Lung (tissue), 12 donors: ENCODE measurements around the gene PCBP3. TPM values are rescaled to one million over a fixed set of nuclear protein-coding genes. Genes with fewer than 3 reads are reported as not detected.

ENCODE experiments used
- ATAC-seq: fragments of 200-7000 bp; cut with Tn5 transposase; one replicate; pipeline ENCODE4 v1.9.1; 2020; ENCODE audit warnings: moderate number of reproducible peaks; ENCODE audit not compliant: insufficient read depth, low FRiP score
- DNase-seq, 3 donors: peaks; one replicate each; pipeline ENCODE4 v3.0.0-alpha.2; 2013 to 2017
- H3K27ac ChIP-seq, 2 donors: one replicate each; pipeline ENCODE4 v1.5.1; 2013; ENCODE audit warnings: mild to moderate bottlenecking in 2 of 2, moderate library complexity in 2 of 2, control low read depth in 1 of 2, inconsistent platforms in 1 of 2, low read depth in 1 of 2, low read length in 1 of 2
- H3K27me3 ChIP-seq, 3 donors: one replicate each; pipeline ENCODE4 v1.5.1; 2013; ENCODE audit warnings: low read length in 2 of 3; ENCODE audit not compliant: control insufficient read depth in 3 of 3, insufficient read depth in 3 of 3
- H3K36me3 ChIP-seq, 4 donors: one replicate each; pipeline ENCODE4 v1.5.1; 2013; ENCODE audit warnings: low read length in 4 of 4, mild to moderate bottlenecking in 1 of 4, moderate library complexity in 1 of 4; ENCODE audit not compliant: control insufficient read depth in 4 of 4, insufficient read depth in 4 of 4
- H3K4me1 ChIP-seq, 5 donors: one replicate each; pipeline ENCODE4 v1.5.1; 2013; ENCODE audit warnings: low read length in 5 of 5, mild to moderate bottlenecking in 2 of 5, moderate library complexity in 1 of 5; ENCODE audit not compliant: control insufficient read depth in 5 of 5, insufficient read depth in 5 of 5
- H3K4me3 ChIP-seq: one replicate; pipeline ENCODE4 v1.5.1; 2013; ENCODE audit warnings: mild to moderate bottlenecking, control low read depth, moderate library complexity
- H3K9ac ChIP-seq, 2 donors: one replicate each; pipeline ENCODE4 v1.5.1; 2013; ENCODE audit warnings: low read length in 2 of 2, control low read depth in 1 of 2; ENCODE audit not compliant: insufficient read depth in 1 of 2
- H3K9me3 ChIP-seq, 4 donors: one replicate each; pipeline ENCODE4 v1.5.1; 2013; ENCODE audit warnings: low read length in 3 of 4, mild to moderate bottlenecking in 1 of 4, moderate library complexity in 1 of 4; ENCODE audit not compliant: control insufficient read depth in 4 of 4, insufficient read depth in 3 of 4
- CTCF ChIP-seq: IDR thresholded peaks from 2 replicates; pipeline ENCODE4 v1.5.1; 2012; ENCODE audit warnings: mild to moderate bottlenecking; ENCODE audit errors: control extremely low read depth, extremely low read depth
- WGBS, 2 donors: extraction: QIAGEN DNeasy Blood & Tissue Kit; methylation state at CpG; one replicate each; pipeline ENCODE4 v1.1.7; 2013; 5-methylcytosine and 5-hydroxymethylcytosine counted together
- polyA plus RNA-seq, 2 donors: library from polyadenylated mRNA; stranded (reverse); fragments of 200-250 nt; gene quantifications; one replicate each; pipeline ENCODE4 v1.2.1, GENCODE V29; 2013
- total RNA-seq, 2 donors: library from RNA; depleted of rRNA in 1 of 2; stranded (reverse); fragments of >200 nt in 1 of 2; gene quantifications; one replicate each; pipeline ENCODE4 v1.2.1, GENCODE V29; 2014 to 2021
- donor health status: control.
- donor health status: control.
- donor health status: Bipolar disorder and iron deficiency.
- donor health status: healthy.
- donor health status: DM: yes; HTN: yes; CAD: no.

The PCBP3 gene
- total and polyA plus RNA-seq, 4 donors: 1.6 to 8.2 (median 3.1) TPM

GRCh38 chr21:45897191-45898027, 253.9 kb downstream of the PCBP3 start:
- TF ChIP-seq CTCF: no peak
- Histone ChIP-seq H3K4me1 (peaks cover 0 to 9% (median 0%) of the 10 kb centered on the region in 5 donors), H3K27ac (no peak overlapping the region), H3K4me3 (no peak overlapping the region), H3K27me3 (no peaks in the 10 kb centered on the region), H3K9ac (no peak overlapping the region), H3K36me3 (no peaks in the 10 kb centered on the region), H3K9me3 (no peaks in the 10 kb centered on the region)
- 89 to 90% methylated on average over 25 of the region's 25 CpGs for WGBS, 2 donors
- ATAC-seq (no peak), DNase-seq (no peak)

- Histone ChIP-seq H3K36me3 (no peaks in the 10 kb centered on the region), H3K4me1 (peaks cover 0 to 9% (median 0%) of the 10 kb centered on the region in 5 donors), H3K9me3 (no peaks in the 10 kb centered on the region), H3K27ac (no peak overlapping the region), H3K4me3 (no peak overlapping the region), H3K9ac (no peak overlapping the region), H3K27me3 (no peaks in the 10 kb centered on the region)
- no peak for TF ChIP-seq CTCF
- ATAC-seq (no peak), DNase-seq (no peak)
- 72 to 91% methylated on average over 7 to 8 of the region's 8 CpGs for WGBS, 2 donors
Measured at GRCh38 chr21:45898028-45898350, 254.5 kb downstream of the PCBP3 start.

- DNase-seq (no peak), ATAC-seq (no peak)
- TF ChIP-seq CTCF: no peak
- Histone ChIP-seq H3K4me1 (peaks cover 0 to 9% (median 0%) of the 10 kb centered on the region in 5 donors), H3K9me3 (no peaks in the 10 kb centered on the region), H3K36me3 (no peaks in the 10 kb centered on the region), H3K4me3 (no peak overlapping the region), H3K27ac (no peak overlapping the region), H3K9ac (no peak overlapping the region), H3K27me3 (no peaks in the 10 kb centered on the region)
- WGBS, 2 donors: 67 to 79% methylated on average over 24 of the region's 24 CpGs
Measured at GRCh38 chr21:45898781-45899180, 255.3 kb downstream of the PCBP3 start.
